ENCODE results near the gene NPAT.

DNA sequence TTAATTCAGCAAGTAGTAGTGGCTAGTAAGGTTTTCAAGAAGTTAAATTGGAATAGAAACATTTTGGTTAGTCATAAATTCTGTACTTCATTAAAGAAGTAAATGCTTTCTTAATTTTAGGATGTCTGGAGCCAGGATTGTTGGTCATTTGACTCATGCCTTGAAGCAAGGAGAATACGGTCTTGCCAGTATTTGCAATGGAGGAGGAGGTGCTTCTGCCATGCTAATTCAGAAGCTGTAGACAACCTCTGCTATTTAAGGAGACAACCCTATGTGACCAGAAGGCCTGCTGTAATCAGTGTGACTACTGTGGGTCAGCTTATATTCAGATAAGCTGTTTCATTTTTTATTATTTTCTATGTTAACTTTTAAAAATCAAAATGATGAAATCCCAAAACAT lies 75.3 kb downstream of the NPAT start:
- TF ChIP-seq, protein P1, sequence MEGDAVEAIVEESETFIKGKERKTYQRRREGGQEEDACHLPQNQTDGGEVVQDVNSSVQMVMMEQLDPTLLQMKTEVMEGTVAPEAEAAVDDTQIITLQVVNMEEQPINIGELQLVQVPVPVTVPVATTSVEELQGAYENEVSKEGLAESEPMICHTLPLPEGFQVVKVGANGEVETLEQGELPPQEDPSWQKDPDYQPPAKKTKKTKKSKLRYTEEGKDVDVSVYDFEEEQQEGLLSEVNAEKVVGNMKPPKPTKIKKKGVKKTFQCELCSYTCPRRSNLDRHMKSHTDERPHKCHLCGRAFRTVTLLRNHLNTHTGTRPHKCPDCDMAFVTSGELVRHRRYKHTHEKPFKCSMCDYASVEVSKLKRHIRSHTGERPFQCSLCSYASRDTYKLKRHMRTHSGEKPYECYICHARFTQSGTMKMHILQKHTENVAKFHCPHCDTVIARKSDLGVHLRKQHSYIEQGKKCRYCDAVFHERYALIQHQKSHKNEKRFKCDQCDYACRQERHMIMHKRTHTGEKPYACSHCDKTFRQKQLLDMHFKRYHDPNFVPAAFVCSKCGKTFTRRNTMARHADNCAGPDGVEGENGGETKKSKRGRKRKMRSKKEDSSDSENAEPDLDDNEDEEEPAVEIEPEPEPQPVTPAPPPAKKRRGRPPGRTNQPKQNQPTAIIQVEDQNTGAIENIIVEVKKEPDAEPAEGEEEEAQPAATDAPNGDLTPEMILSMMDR (IDR thresholded peaks at IDR 0.05), result no peak
- TF ChIP-seq POLR2AphosphoS5 (IDR thresholded peaks at IDR 0.05; ENCODE audit: low read depth, low read length), result no peak

All from Panc1 (cell line).